Measurements from ENCODE around the gene CREB1.
A peak's percentile ranks its signal among the peaks of the same experiment; 100 is the strongest.
"Not testable (repeated sequence)": the region's sequence is repeated elsewhere in the genome, so short reads cannot be mapped to it uniquely, and the experiment has no call there.

CREB1 gene

GRCh38 chr2:207619764-207620203 lies 90.0 kb downstream of the CREB1 start:
- peak in 1 of 5 donors; percentile 16 for DNase-seq

GRCh38 chr2:207621501-207622039 lies 91.8 kb downstream of the CREB1 start:
- no peak for DNase-seq

- DNase-seq, result peak; percentile 40 to 77 (median 52)
Measured at GRCh38 chr2:207624185-207625013, 94.6 kb downstream of the CREB1 start.

- DNase-seq, result peak; percentile 91 to 97 (median 94)
Measured at GRCh38 chr2:207625014-207625907, 95.5 kb downstream of the CREB1 start, which contains the start of gene METTL21A. METTL21A (minus strand) TSS chr2:207625394; CDS start chr2:207624375, 1,019 bp downstream.

GRCh38 chr2:207629553-207629952 lies 99.8 kb downstream of the CREB1 start:
- DNase-seq, result no peak

GRCh38 chr2:207630491-207630890 lies 100.7 kb downstream of the CREB1 start:
- DNase-seq, result no peak

GRCh38 chr2:207632575-207633493 lies 103.1 kb downstream of the CREB1 start:
- DNase-seq, result no peak

GRCh38 chr2:207633686-207634085 lies 103.9 kb downstream of the CREB1 start:
- DNase-seq, result no peak

GRCh38 chr2:207635468-207636200 lies 105.9 kb downstream of the CREB1 start:
- DNase-seq, result no peak

GRCh38 chr2:207639288-207639687 lies 109.5 kb downstream of the CREB1 start:
- DNase-seq, result not testable (repeated sequence)

- DNase-seq, result no peak
Measured at GRCh38 chr2:207640160-207640559, 110.4 kb downstream of the CREB1 start.

- no peak for DNase-seq
Measured at GRCh38 chr2:207640661-207641060, 110.9 kb downstream of the CREB1 start.

GRCh38 chr2:207643892-207644291 lies 114.1 kb downstream of the CREB1 start:
- DNase-seq, result no peak

- not testable (repeated sequence) for DNase-seq
Measured at GRCh38 chr2:207646582-207646981, 116.8 kb downstream of the CREB1 start.
